Right atrium auricular region (tissue), 2 donors: ENCODE data around the gene OR8A1. TPM values are rescaled to one million over a fixed set of nuclear protein-coding genes. Genes with fewer than 3 reads are reported as not detected.

Experiments used
- DNase-seq: peaks from one replicate; pipeline ENCODE4 v3.0.0-alpha.2; 2019; ENCODE audit warnings: low spot score
- H3K27ac ChIP-seq, 2 donors: fragments of 200-600 bp; sonication (generic); 1 replicate in 1 of 2; 2 replicates in 1 of 2; pipeline ENCODE4 v1.5.1; 2016 to 2019
- H3K27me3 ChIP-seq, 2 donors: fragments of 200-600 bp; sonication (generic); one replicate each; pipeline versions ENCODE4 v1.5.1 to v1.6.0; 2017 to 2019
- H3K36me3 ChIP-seq: fragments of 200-600 bp; sonication (generic); one replicate; pipeline ENCODE4 v1.5.1; 2016
- H3K4me1 ChIP-seq, 2 donors: fragments of 200-600 bp; sonication (generic); one replicate each; pipeline versions ENCODE4 v1.5.1 to v1.6.0; 2017 to 2019
- H3K4me3 ChIP-seq, 2 donors: fragments of 200-600 bp; sonication (generic); 1 replicate in 1 of 2; 2 replicates in 1 of 2; pipeline ENCODE4 v1.5.1; 2017 to 2019; ENCODE audit warnings: mild to moderate bottlenecking in 1 of 2, moderate library complexity in 1 of 2
- H3K9me3 ChIP-seq, 2 donors: fragments of 200-600 bp; sonication (generic); one replicate each; pipeline ENCODE4 v1.5.1; 2019
- total RNA-seq, 2 donors: library from RNA; depleted of rRNA; stranded (reverse); fragments of >200 nt; gene quantifications; one replicate each; pipeline ENCODE4 v1.1.0, GENCODE V29; 2016
- TF ChIP-seq, protein P1 (sequence below), 2 donors: fragments of 200-600 bp; sonication (generic); IDR thresholded peaks; one replicate each; pipeline ENCODE4 v1.5.1; 2019; ENCODE audit warnings: antibody characterized with exemption in 2 of 2

Gene OR8A1
- not detected for total RNA-seq

DNA sequence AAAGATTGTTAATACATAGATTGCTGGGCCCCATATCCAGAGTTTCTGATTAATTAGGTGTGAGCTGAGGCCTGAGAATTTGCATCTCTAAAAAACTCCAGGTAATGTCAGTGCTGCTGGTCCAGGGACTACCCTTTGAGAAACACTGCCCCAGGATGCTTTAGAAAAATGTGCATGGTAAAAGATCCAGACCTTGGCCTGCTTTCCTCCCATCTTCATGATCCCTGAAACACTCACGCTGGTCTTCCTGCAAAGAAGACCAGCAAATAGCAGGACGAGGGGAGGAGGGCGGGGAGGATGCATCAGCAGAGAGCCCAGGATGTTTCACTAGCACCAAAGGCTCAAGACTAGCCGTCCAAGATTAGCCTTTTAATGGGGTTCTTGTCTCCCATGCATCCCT is at the start of gene OR8A1:
OR8A1 (plus strand) TSS at position 301 of the 400 bp plus-strand sequence. CDS start 123 bp downstream, outside the sequence.
- H3K27ac ChIP-seq = no peak within 1 kb of the TSS
- H3K4me1 ChIP-seq = no peaks in the 10 kb centered on the region
- H3K9me3 ChIP-seq = no peaks in the 10 kb centered on the region
- TF ChIP-seq, protein P1, sequence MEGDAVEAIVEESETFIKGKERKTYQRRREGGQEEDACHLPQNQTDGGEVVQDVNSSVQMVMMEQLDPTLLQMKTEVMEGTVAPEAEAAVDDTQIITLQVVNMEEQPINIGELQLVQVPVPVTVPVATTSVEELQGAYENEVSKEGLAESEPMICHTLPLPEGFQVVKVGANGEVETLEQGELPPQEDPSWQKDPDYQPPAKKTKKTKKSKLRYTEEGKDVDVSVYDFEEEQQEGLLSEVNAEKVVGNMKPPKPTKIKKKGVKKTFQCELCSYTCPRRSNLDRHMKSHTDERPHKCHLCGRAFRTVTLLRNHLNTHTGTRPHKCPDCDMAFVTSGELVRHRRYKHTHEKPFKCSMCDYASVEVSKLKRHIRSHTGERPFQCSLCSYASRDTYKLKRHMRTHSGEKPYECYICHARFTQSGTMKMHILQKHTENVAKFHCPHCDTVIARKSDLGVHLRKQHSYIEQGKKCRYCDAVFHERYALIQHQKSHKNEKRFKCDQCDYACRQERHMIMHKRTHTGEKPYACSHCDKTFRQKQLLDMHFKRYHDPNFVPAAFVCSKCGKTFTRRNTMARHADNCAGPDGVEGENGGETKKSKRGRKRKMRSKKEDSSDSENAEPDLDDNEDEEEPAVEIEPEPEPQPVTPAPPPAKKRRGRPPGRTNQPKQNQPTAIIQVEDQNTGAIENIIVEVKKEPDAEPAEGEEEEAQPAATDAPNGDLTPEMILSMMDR (IDR thresholded peaks at IDR 0.05) = no peak
- H3K4me3 ChIP-seq = no peak within 1 kb of the TSS
- H3K36me3 ChIP-seq = no peaks in the 10 kb centered on the region
- no peak for DNase-seq
- no peaks in the 10 kb centered on the region for H3K27me3 ChIP-seq

DNA sequence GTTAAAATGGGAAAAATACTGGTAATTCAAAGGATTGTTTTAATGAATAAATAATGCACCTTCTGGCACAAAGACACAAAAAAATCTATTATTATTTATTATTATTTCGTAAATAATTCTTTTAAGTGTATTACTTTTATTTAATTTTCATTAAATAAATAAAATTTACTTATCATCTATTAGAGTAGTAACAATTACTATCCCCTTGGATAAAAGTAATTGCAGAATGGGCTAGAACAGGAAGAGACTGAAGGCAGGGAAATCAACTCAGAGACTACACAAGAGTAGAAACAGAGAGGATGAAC is 49.3 kb upstream of the OR8A1 start:
- TF ChIP-seq, protein P1 (IDR thresholded peaks at IDR 0.05) = no peak
- Histone ChIP-seq H3K4me1 (no peaks in the 10 kb centered on the region), H3K27me3 (no peaks in the 10 kb centered on the region), H3K9me3 (no peaks in the 10 kb centered on the region), H3K27ac (no peak overlapping the region), H3K36me3 (no peaks in the 10 kb centered on the region), H3K4me3 (no peak overlapping the region)
- no peak for DNase-seq

DNA sequence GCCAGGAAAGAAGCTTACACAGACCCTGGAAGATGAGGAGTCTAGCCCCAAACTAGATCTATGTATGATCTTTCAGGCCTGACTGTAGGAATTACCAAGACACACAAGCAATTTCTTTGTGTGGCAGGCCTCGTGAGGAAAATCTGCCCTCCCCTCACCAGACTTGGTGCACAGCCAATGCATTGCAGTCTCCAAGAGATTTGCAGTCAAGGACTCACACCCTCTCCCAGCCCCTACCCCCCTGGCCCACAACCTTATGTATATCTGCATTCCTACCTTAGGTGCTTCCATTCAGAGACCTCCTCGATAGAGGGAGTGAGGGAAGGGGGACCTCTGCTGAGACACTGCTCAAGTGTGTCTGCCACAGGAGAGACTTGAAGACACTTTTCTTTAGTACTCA is 36.2 kb upstream of the OR8A1 start:
- no peaks in the 10 kb centered on the region for H3K27me3 ChIP-seq
- H3K4me3 ChIP-seq = no peak overlapping the region
- no peak overlapping the region for H3K27ac ChIP-seq
- TF ChIP-seq, protein P1 (IDR thresholded peaks at IDR 0.05) = no peak
- peaks cover 0 to 4% of the 10 kb centered on the region in 2 donors for H3K9me3 ChIP-seq
- no peaks in the 10 kb centered on the region for H3K36me3 ChIP-seq
- H3K4me1 ChIP-seq = no peaks in the 10 kb centered on the region
- no peak for DNase-seq

DNA sequence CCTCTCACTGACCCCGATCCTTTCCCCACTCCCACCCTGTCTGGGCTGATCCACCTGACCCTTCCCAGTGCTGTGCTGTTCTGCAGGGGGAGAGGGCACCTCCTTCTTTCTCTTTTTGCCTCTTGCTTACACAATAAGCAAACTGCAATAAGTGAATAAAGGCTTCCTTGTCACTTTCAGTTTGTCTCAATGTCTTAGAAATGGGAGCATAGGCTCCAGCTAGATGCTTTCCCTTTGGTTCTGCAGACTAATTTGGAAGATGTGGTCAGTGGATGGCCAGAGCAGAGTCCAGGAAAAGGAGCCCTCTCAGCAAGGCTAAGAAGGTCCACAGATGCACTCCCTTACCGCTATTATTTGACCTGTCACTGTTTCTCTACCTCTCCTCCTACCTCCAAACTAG is 35.7 kb upstream of the OR8A1 start:
- DNase-seq = no peak
- Histone ChIP-seq H3K4me3 (no peak overlapping the region), H3K27me3 (no peaks in the 10 kb centered on the region), H3K4me1 (no peaks in the 10 kb centered on the region), H3K27ac (no peak overlapping the region), H3K36me3 (no peaks in the 10 kb centered on the region), H3K9me3 (no peaks in the 10 kb centered on the region)
- TF ChIP-seq, protein P1 (IDR thresholded peaks at IDR 0.05) = no peak

DNA sequence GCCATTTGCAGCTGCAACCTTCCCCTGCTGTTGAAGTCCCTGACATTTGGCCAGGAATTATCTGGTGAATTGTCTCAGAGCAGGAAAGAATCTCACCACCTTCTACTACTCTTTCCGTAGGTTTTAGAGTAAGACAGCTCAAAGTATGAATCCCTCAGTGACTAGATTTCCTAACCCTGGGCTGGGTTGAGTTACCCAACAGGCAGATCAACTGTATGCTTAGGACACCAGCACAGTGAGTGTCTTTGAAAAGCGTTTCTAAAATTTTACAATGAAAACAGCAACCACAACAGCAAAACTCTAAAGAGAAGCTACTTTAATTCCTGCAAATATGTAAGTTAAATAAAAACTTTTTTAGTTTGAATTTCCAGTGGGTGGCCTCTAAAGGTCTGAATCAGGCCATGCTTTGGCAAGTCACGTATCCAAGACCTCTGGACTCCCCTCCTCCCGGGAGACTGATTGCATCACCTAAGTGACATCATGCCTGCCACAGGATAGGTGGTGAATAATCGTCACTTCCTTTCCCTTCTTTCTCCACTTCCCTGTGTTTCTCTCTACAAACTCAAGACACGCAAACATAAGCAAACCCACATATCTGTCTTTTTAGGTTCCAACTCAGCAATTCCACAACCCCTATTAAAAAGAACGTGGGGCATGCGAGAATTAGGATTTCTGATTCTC is 34.1 kb upstream of the OR8A1 start:
- Histone ChIP-seq H3K27ac (no peak overlapping the region), H3K4me1 (no peaks in the 10 kb centered on the region), H3K27me3 (no peaks in the 10 kb centered on the region), H3K36me3 (no peaks in the 10 kb centered on the region), H3K4me3 (no peak overlapping the region), H3K9me3 (no peaks in the 10 kb centered on the region)
- TF ChIP-seq, protein P1 (IDR thresholded peaks at IDR 0.05) = no peak
- DNase-seq = no peak

DNA sequence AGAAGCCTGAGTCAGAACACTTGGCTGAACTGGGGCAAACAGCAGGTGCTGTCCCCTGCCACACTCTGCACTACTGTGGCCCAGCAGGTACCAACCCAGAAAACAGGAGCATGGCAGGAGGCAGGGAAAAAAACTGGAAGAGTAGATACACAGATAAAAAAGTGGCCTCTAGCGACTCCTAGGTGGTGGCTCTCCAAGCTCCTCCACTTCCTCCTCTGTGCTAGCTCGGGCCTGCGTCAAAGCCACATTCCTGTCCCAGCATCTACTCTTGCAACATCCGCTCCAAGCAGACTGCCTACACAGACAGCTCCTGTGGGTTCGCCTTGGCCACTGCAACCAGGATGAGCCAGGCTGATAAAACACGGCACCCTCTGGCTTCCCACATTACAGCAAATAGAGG is 33.3 kb upstream of the OR8A1 start:
- TF ChIP-seq, protein P1 (IDR thresholded peaks at IDR 0.05) = peak in 1 of 2 donors; percentile 37
- no peaks in the 10 kb centered on the region for H3K36me3 ChIP-seq
- no peaks in the 10 kb centered on the region for H3K27me3 ChIP-seq
- H3K4me1 ChIP-seq = no peaks in the 10 kb centered on the region
- no peak overlapping the region for H3K4me3 ChIP-seq
- H3K9me3 ChIP-seq = no peaks in the 10 kb centered on the region
- peak overlapping the region in 1 of 2 donors; percentile 5 for H3K27ac ChIP-seq
- DNase-seq = peak; percentile 87
